Suprapubic skin (tissue), 4 donors: Measurements from ENCODE around the gene MEIOSIN. TPM values are rescaled to one million over a fixed set of nuclear protein-coding genes. Genes with fewer than 3 reads are reported as not detected.

Source experiments
- DNase-seq, 2 donors: peaks; one replicate each; pipeline ENCODE4 v3.0.0-alpha.2; 2019; ENCODE audit warnings: low spot score in 2 of 2
- H3K27ac ChIP-seq: fragments of 200-600 bp; sonication (generic); one replicate; pipeline ENCODE4 v1.5.1; 2019
- H3K27me3 ChIP-seq: fragments of 200-600 bp; sonication (generic); one replicate; pipeline ENCODE4 v1.5.1; 2019
- H3K36me3 ChIP-seq: fragments of 200-600 bp; sonication (generic); one replicate; pipeline ENCODE4 v1.5.1; 2019
- H3K4me1 ChIP-seq: fragments of 200-600 bp; sonication (generic); one replicate; pipeline ENCODE4 v1.5.1; 2019
- H3K4me3 ChIP-seq: fragments of 200-600 bp; sonication (generic); one replicate; pipeline ENCODE4 v1.5.1; 2019; ENCODE audit warnings: mild to moderate bottlenecking
- H3K9me3 ChIP-seq: fragments of 200-600 bp; sonication (generic); one replicate; pipeline ENCODE4 v1.5.1; 2019
- EP300 ChIP-seq: sonication (generic); formaldehyde crosslinking; IDR thresholded peaks from one replicate; pipeline ENCODE4 v1.6.1; 2017; ENCODE audit warnings: antibody characterized with exemption
- POLR2A ChIP-seq, 2 donors: fragments of 450-650 bp; IDR thresholded peaks; one replicate each; pipeline ENCODE4 v1.6.1; 2017; ENCODE audit warnings: antibody characterized with exemption in 2 of 2, mild to moderate bottlenecking in 2 of 2, moderate library complexity in 2 of 2
- POLR2AphosphoS5 ChIP-seq, 3 donors: sonication (generic); formaldehyde crosslinking; IDR thresholded peaks; one replicate each; pipeline ENCODE4 v1.6.1; 2017; ENCODE audit warnings: antibody characterized with exemption in 3 of 3
- WGBS: methylation state at CpG from one replicate; pipeline ENCODE4 v1.1.5; 2018; 5-methylcytosine and 5-hydroxymethylcytosine counted together
- total RNA-seq, 4 donors: library from RNA; depleted of rRNA; stranded (reverse); fragments of >200 nt; gene quantifications; one replicate each; pipeline ENCODE4 v1.1.0, GENCODE V29; 2016
- TF ChIP-seq, protein P1 (sequence below), 2 donors: fragments of 200-600 bp in 1 of 2; fragments of 450-650 bp in 1 of 2; sonication (generic) in 1 of 2; IDR thresholded peaks; one replicate each; pipeline ENCODE4 v1.5.1; 2016 to 2019; ENCODE audit warnings: antibody characterized with exemption in 2 of 2, mild to moderate bottlenecking in 1 of 2, moderate library complexity in 1 of 2

MEIOSIN gene
- total RNA-seq, 4 donors from 2014 or later: not detected

- Histone ChIP-seq H3K27ac (no peak overlapping the region), H3K9me3 (no peaks in the 10 kb centered on the region), H3K4me3 (no peak overlapping the region), H3K36me3 (no peaks in the 10 kb centered on the region), H3K4me1 (peaks cover 3% of the 10 kb centered on the region), H3K27me3 (no peaks in the 10 kb centered on the region)
- WGBS: 85% methylated on average over 50 of the region's 57 CpGs
- TF ChIP-seq EP300 (no peak), POLR2AphosphoS5 (IDR thresholded peaks at IDR 0.05) (no peak), POLR2A (IDR thresholded peaks at IDR 0.05) (no peak)
- TF ChIP-seq, protein P1, sequence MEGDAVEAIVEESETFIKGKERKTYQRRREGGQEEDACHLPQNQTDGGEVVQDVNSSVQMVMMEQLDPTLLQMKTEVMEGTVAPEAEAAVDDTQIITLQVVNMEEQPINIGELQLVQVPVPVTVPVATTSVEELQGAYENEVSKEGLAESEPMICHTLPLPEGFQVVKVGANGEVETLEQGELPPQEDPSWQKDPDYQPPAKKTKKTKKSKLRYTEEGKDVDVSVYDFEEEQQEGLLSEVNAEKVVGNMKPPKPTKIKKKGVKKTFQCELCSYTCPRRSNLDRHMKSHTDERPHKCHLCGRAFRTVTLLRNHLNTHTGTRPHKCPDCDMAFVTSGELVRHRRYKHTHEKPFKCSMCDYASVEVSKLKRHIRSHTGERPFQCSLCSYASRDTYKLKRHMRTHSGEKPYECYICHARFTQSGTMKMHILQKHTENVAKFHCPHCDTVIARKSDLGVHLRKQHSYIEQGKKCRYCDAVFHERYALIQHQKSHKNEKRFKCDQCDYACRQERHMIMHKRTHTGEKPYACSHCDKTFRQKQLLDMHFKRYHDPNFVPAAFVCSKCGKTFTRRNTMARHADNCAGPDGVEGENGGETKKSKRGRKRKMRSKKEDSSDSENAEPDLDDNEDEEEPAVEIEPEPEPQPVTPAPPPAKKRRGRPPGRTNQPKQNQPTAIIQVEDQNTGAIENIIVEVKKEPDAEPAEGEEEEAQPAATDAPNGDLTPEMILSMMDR (IDR thresholded peaks at IDR 0.05): no peak
- no peak for DNase-seq
Observed at GRCh38 chr19:45804140-45804958, 71.1 kb downstream of the MEIOSIN start.

- H3K4me3 ChIP-seq: no peak overlapping the region
- H3K27ac ChIP-seq: no peak overlapping the region
- no peaks in the 10 kb centered on the region for H3K36me3 ChIP-seq
- H3K9me3 ChIP-seq: no peaks in the 10 kb centered on the region
- H3K27me3 ChIP-seq: no peaks in the 10 kb centered on the region
- no peak for DNase-seq
- 93% methylated on average over 8 of the region's 8 CpGs for WGBS
- TF ChIP-seq POLR2AphosphoS5 (IDR thresholded peaks at IDR 0.05) (no peak), EP300 (no peak), POLR2A (IDR thresholded peaks at IDR 0.05) (no peak)
- TF ChIP-seq, protein P1 (IDR thresholded peaks at IDR 0.05): no peak
- H3K4me1 ChIP-seq: peaks cover 5% of the 10 kb centered on the region
Observed at GRCh38 chr19:45804959-45805230, 71.7 kb downstream of the MEIOSIN start.

GRCh38 chr19:45805719-45806118 is 72.5 kb downstream of the MEIOSIN start:
- Histone ChIP-seq H3K27me3 (no peaks in the 10 kb centered on the region), H3K4me3 (no peak overlapping the region), H3K36me3 (no peaks in the 10 kb centered on the region), H3K4me1 (peaks cover 5% of the 10 kb centered on the region), H3K27ac (no peak overlapping the region), H3K9me3 (no peaks in the 10 kb centered on the region)
- no peak for DNase-seq
- no peak for TF ChIP-seq POLR2A (IDR thresholded peaks at IDR 0.05)
- TF ChIP-seq, protein P1 (IDR thresholded peaks at IDR 0.05): no peak
- TF ChIP-seq EP300: no peak
- no peak for TF ChIP-seq POLR2AphosphoS5 (IDR thresholded peaks at IDR 0.05)

- TF ChIP-seq, protein P1 (IDR thresholded peaks at IDR 0.05): no peak
- TF ChIP-seq POLR2AphosphoS5 (IDR thresholded peaks at IDR 0.05): no peak
- TF ChIP-seq EP300: no peak
- no peak for TF ChIP-seq POLR2A (IDR thresholded peaks at IDR 0.05)
- peaks cover 5% of the 10 kb centered on the region for H3K4me1 ChIP-seq
- no peak overlapping the region for H3K4me3 ChIP-seq
- no peak for DNase-seq
- H3K9me3 ChIP-seq: no peaks in the 10 kb centered on the region
- no peaks in the 10 kb centered on the region for H3K27me3 ChIP-seq
- 47% methylated on average over 7 of the region's 7 CpGs for WGBS
- H3K27ac ChIP-seq: no peak overlapping the region
- H3K36me3 ChIP-seq: no peaks in the 10 kb centered on the region
Observed at GRCh38 chr19:45809643-45810159, 76.5 kb downstream of the MEIOSIN start.

DNA sequence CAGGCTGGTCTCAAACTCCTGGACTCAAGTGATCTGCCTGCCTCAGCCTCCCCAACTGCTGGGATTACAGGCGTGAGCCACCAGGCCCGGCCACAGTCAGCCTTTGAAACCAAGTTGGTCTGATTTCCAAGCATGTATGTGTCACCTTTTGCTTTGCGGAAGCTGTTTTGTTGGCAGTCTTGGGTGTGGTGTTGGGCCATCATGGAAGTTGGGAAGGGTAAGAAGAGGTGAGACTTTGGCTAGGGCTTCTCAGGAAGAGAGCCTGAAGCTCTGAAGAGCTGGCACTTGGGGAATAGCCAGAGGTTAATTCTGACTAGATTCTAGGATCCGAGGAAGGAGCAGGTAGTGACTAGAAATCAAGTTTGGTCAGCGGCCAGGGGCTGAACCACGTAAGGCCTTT is 79.1 kb downstream of the MEIOSIN start:
- Histone ChIP-seq H3K27ac (no peak overlapping the region), H3K4me3 (no peak overlapping the region), H3K4me1 (peaks cover 5% of the 10 kb centered on the region), H3K27me3 (no peaks in the 10 kb centered on the region), H3K9me3 (no peaks in the 10 kb centered on the region), H3K36me3 (peaks cover 3% of the 10 kb centered on the region)
- WGBS: 57% methylated on average over 6 of the region's 6 CpGs
- DNase-seq: no peak
- no peak for TF ChIP-seq POLR2AphosphoS5 (IDR thresholded peaks at IDR 0.05)
- no peak for TF ChIP-seq EP300
- no peak for TF ChIP-seq POLR2A (IDR thresholded peaks at IDR 0.05)
- TF ChIP-seq, protein P1 (IDR thresholded peaks at IDR 0.05): no peak

Other genes with a start within 250 kb of the MEIOSIN start
- gene RTN2, start 236.4 kb upstream of the MEIOSIN start, total RNA-seq: 10 to 100 TPM in 2 of 4 donors, 1 to 10 TPM in 2; 5.4 to 12.2 (median 10.7) TPM
- gene PPM1N, start 235.0 kb upstream of the MEIOSIN start, total RNA-seq: 1 to 10 TPM; 2.9 to 6.3 (median 5.6) TPM
- gene VASP, start 226.0 kb upstream of the MEIOSIN start, total RNA-seq: 10 to 100 TPM; 34.8 to 51.3 (median 43.6) TPM
- gene OPA3, start 148.6 kb upstream of the MEIOSIN start, total RNA-seq: 10 to 100 TPM; 13.8 to 25.6 (median 22.5) TPM
- gene GPR4, start 131.2 kb upstream of the MEIOSIN start, total RNA-seq: 1 to 10 TPM in 2 of 4 donors, under 1 TPM in 2; 0.49 to 2.4 (median 1.6) TPM
- 100 to 1,000 TPM in 1 of 4 donors, 10 to 100 TPM in 3; 60.0 to 112 (median 74.8) TPM for gene EML2, start 94.0 kb upstream of the MEIOSIN start, total RNA-seq
- 10 to 100 TPM in 1 of 4 donors, 1 to 10 TPM in 2, under 1 TPM in 1; 0.95 to 11.2 (median 1.6) TPM for gene GIPR, start 65.2 kb upstream of the MEIOSIN start, total RNA-seq
- gene SNRPD2, start 41.5 kb upstream of the MEIOSIN start, total RNA-seq: 100 to 1,000 TPM in 3 of 4 donors, 10 to 100 TPM in 1; 80.9 to 160 (median 146) TPM
- gene QPCTL, start 40.8 kb upstream of the MEIOSIN start, total RNA-seq: 10 to 100 TPM in 1 of 4 donors, 1 to 10 TPM in 3; 5.9 to 11.4 (median 8.4) TPM
- 10 to 100 TPM; 13.5 to 24.1 (median 15.7) TPM for gene FBXO46, start 2.5 kb upstream of the MEIOSIN start, total RNA-seq
- gene SIX5, start 35.8 kb downstream of the MEIOSIN start, total RNA-seq: 10 to 100 TPM; 10.5 to 14.7 (median 14.3) TPM
- gene DMPK, start 49.1 kb downstream of the MEIOSIN start, total RNA-seq: 10 to 100 TPM; 15.0 to 27.3 (median 20.3) TPM
- 10 to 100 TPM; 22.7 to 40.6 (median 32.0) TPM for gene DMWD, start 59.4 kb downstream of the MEIOSIN start, total RNA-seq
- under 1 TPM in 2 of 4 donors, not detected in 2; 0.38 to 0.68 TPM for gene RSPH6A, start 81.9 kb downstream of the MEIOSIN start, total RNA-seq
- gene SYMPK, start 129.7 kb downstream of the MEIOSIN start, total RNA-seq: 10 to 100 TPM; 32.8 to 76.3 (median 44.1) TPM
- gene FOXA3, start 130.9 kb downstream of the MEIOSIN start, total RNA-seq: under 1 TPM in 1 of 4 donors, not detected in 3; 0.30 TPM
- 10 to 100 TPM; 24.7 to 36.9 (median 30.7) TPM for gene IRF2BP1, start 152.7 kb downstream of the MEIOSIN start, total RNA-seq
- 1 to 10 TPM; 4.4 to 9.4 (median 6.5) TPM for gene MYPOP, start 169.2 kb downstream of the MEIOSIN start, total RNA-seq
- not detected for gene NANOS2, start 181.3 kb downstream of the MEIOSIN start, total RNA-seq
- under 1 TPM; 0.21 to 0.97 (median 0.55) TPM for gene NOVA2, start 240.4 kb downstream of the MEIOSIN start, total RNA-seq